Keratinocyte (primary cell): ENCODE results near the gene NTMT1. TPM values are rescaled to one million over a fixed set of nuclear protein-coding genes. Genes with fewer than 3 reads are reported as not detected.

ENCODE experiments used
- DNase-seq: peaks from one replicate; pipeline ENCODE4 v3.0.0-alpha.2; 2011; ENCODE audit warnings: low read depth, missing footprints, low spot score
- FAIRE-seq: peaks from 2 replicates; lab custom pipeline; 2011; peaks lifted over from hg19 to GRCh38; lab: Jason Lieb, UNC
- H2AFZ ChIP-seq: 2 replicates; pipeline ENCODE4 v1.6.0; 2012; ENCODE audit warnings: low read length, control low read depth, inconsistent platforms; ENCODE audit not compliant: control insufficient read depth
- H3K27ac ChIP-seq: 2 replicates; pipeline ENCODE4 v1.5.1; 2011; ENCODE audit warnings: low read length; ENCODE audit not compliant: control insufficient read depth, insufficient read depth
- H3K27me3 ChIP-seq: 3 replicates; pipeline ENCODE4 v1.6.0; 2011; ENCODE audit warnings: low read length; ENCODE audit not compliant: control insufficient read depth, insufficient read depth; ENCODE audit errors: extremely low read depth
- H3K36me3 ChIP-seq, 2 experiments: 2 replicates in 1 of 2; 3 replicates in 1 of 2; pipeline ENCODE4 v1.5.1; 2011; ENCODE audit warnings: low read length in 2 of 2, mild to moderate bottlenecking in 1 of 2; ENCODE audit not compliant: control insufficient read depth in 2 of 2, insufficient read depth in 2 of 2; ENCODE audit errors: extremely low read depth in 1 of 2
- H3K4me1 ChIP-seq: 3 replicates; pipeline ENCODE4 v1.5.1; 2011; ENCODE audit warnings: low read length; ENCODE audit not compliant: control insufficient read depth, insufficient read depth; ENCODE audit errors: extremely low read depth
- H3K4me2 ChIP-seq: 3 replicates; pipeline ENCODE4 v1.6.0; 2011; ENCODE audit warnings: low read depth, low read length; ENCODE audit not compliant: control insufficient read depth, insufficient read depth; ENCODE audit errors: extremely low read depth
- H3K4me3 ChIP-seq, 3 experiments: fragments of 200-600 bp in 1 of 3; sonication (generic) in 1 of 3; 2 replicates in 2 of 3; 3 replicates in 1 of 3; pipeline ENCODE4 v1.5.1; 2011 to 2016; ENCODE audit warnings: low read length in 3 of 3, mild to moderate bottlenecking in 3 of 3, control low read depth in 2 of 3, inconsistent platforms in 1 of 3, low read depth in 1 of 3, mixed read lengths in 1 of 3, mixed run types in 1 of 3, moderate library complexity in 1 of 3; ENCODE audit not compliant: control insufficient read depth in 2 of 3, insufficient read depth in 2 of 3; ENCODE audit errors: extremely low read depth in 1 of 3
- H3K79me2 ChIP-seq: 2 replicates; pipeline ENCODE4 v1.6.0; 2012; ENCODE audit warnings: low read length; ENCODE audit not compliant: control insufficient read depth, insufficient read depth
- H3K9ac ChIP-seq: 3 replicates; pipeline ENCODE4 v1.6.0; 2011; ENCODE audit warnings: low read length; ENCODE audit not compliant: control insufficient read depth, insufficient read depth; ENCODE audit errors: extremely low read depth
- H3K9me1 ChIP-seq: 3 replicates; pipeline ENCODE4 v1.6.0; 2011; ENCODE audit warnings: low read length; ENCODE audit not compliant: control insufficient read depth, insufficient read depth; ENCODE audit errors: extremely low read depth
- H3K9me3 ChIP-seq: 2 replicates; pipeline ENCODE4 v1.5.1; 2012; ENCODE audit warnings: low read depth, low read length; ENCODE audit not compliant: control insufficient read depth
- H4K20me1 ChIP-seq: 3 replicates; pipeline ENCODE4 v1.6.0; 2011; ENCODE audit warnings: low read length; ENCODE audit not compliant: control insufficient read depth, insufficient read depth; ENCODE audit errors: extremely low read depth
- EZH2 ChIP-seq: IDR thresholded peaks from one replicate; pipeline ENCODE4 v1.6.1; 2012; ENCODE audit warnings: inconsistent platforms, mild to moderate bottlenecking, low read length, moderate library complexity
- dilution Hi-C: fragments of 300-500 bp; cut with MboI; formaldehyde crosslinking; loops from one replicate; pipeline ENCODE4 v1.7.0; 2020; ENCODE audit warnings: low sequenced_read_pairs; ENCODE audit not compliant: extremely low pct_ligation_motif_present
- polyA plus RNA-seq, 5 experiments: library from polyadenylated mRNA; depleted of rRNA in 3 of 5; stranded (reverse) in 3 of 5; stranded (forward) in 1 of 5; unstranded in 1 of 5; fragments of >200 nt; gene quantifications; 1 replicate in 1 of 5; 2 replicates in 3 of 5; 3 replicates in 1 of 5; pipeline versions ENCODE4 v1.2.1 to v1.2.3, GENCODE V29; 2011 to 2012; ENCODE audit warnings: missing spikeins in 2 of 5, low read depth in 1 of 5, low replicate concordance in 1 of 5
- TF ChIP-seq, protein P1 (sequence below), 3 experiments: IDR thresholded peaks in 1 of 3; conservative IDR thresholded peaks in 1 of 3; optimal IDR thresholded peaks in 1 of 3; 2 replicates in 2 of 3; 3 replicates in 1 of 3; pipeline versions ENCODE3 to v1.5.1; 2011; ENCODE audit warnings: low read length in 3 of 3, mild to moderate bottlenecking in 3 of 3, moderate library complexity in 2 of 3, control low read depth in 1 of 3, inconsistent platforms in 1 of 3; ENCODE audit not compliant: insufficient read depth in 2 of 3; ENCODE audit errors: extremely low read depth in 1 of 3

NTMT1 gene
- polyA plus RNA-seq, 1 donor (not counting 4 experiments of a cell fraction or from before 2014, with no cell fraction given): 50.2 TPM

DNA sequence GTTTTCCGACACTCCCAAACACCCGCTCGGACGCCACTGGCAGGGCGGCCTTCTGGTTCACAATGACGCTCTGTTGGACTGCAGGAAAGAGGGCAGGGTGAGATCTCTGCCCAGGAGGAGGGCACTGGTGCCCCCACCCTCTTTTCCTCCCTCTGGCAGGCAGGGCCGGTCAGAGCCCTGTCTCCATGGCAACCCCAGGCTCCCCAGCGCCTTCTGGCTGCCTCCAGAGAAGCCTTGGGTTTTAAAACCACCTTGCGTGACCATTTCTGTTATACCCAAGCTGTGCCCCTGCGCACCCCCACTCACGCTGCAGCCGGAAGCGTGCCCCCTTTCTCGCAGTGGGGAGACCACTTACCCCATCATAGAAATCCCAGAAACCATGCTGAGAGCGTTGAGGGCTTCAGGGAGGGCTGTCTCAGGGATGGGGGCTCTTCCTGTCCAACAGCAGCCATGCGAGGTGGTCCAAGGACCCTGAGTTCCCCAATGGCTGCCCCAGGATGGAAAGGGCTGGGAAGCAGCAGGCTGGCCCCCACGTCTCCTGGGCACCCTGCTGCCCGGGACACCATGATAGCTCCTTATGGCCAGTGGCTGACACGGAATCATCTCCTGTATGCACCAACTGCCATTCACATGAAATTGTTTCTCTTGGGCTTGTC lies 12.3 kb upstream of the NTMT1 start:
- no peaks in the 10 kb centered on the region for H3K9me3 ChIP-seq
- no peaks in the 10 kb centered on the region for H3K27me3 ChIP-seq
- H3K9ac ChIP-seq: no peak overlapping the region
- FAIRE-seq (no peak), DNase-seq (no peak)
- H3K36me3 ChIP-seq: no peaks in the 10 kb centered on the region
- H3K79me2 ChIP-seq: no peaks in the 10 kb centered on the region
- H3K4me3 ChIP-seq: no peak overlapping the region
- TF ChIP-seq, protein P1, sequence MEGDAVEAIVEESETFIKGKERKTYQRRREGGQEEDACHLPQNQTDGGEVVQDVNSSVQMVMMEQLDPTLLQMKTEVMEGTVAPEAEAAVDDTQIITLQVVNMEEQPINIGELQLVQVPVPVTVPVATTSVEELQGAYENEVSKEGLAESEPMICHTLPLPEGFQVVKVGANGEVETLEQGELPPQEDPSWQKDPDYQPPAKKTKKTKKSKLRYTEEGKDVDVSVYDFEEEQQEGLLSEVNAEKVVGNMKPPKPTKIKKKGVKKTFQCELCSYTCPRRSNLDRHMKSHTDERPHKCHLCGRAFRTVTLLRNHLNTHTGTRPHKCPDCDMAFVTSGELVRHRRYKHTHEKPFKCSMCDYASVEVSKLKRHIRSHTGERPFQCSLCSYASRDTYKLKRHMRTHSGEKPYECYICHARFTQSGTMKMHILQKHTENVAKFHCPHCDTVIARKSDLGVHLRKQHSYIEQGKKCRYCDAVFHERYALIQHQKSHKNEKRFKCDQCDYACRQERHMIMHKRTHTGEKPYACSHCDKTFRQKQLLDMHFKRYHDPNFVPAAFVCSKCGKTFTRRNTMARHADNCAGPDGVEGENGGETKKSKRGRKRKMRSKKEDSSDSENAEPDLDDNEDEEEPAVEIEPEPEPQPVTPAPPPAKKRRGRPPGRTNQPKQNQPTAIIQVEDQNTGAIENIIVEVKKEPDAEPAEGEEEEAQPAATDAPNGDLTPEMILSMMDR (optimal IDR thresholded peaks at IDR 0.05 in 1 of 3, IDR thresholded peaks at IDR 0.05 in 1 of 3, conservative IDR thresholded peaks at IDR 0.05 in 1 of 3; ENCODE audit: extremely low read depth in 1 of 3, insufficient read depth in 2 of 3, low read length in 3 of 3): no peak
- TF ChIP-seq EZH2: no peak
- no peaks in the 10 kb centered on the region for H4K20me1 ChIP-seq
- H3K4me2 ChIP-seq: no peak overlapping the region
- H3K9me1 ChIP-seq: no peaks in the 10 kb centered on the region
- peaks cover 16% of the 10 kb centered on the region for H3K4me1 ChIP-seq
- dilution Hi-C loops: loop anchor here (25.0 kb wide), 1 partner anchor 451 kb away; no protein-coding TSS in a partner anchor
- no peak overlapping the region for H2AFZ ChIP-seq
- no peak overlapping the region for H3K27ac ChIP-seq

DNA sequence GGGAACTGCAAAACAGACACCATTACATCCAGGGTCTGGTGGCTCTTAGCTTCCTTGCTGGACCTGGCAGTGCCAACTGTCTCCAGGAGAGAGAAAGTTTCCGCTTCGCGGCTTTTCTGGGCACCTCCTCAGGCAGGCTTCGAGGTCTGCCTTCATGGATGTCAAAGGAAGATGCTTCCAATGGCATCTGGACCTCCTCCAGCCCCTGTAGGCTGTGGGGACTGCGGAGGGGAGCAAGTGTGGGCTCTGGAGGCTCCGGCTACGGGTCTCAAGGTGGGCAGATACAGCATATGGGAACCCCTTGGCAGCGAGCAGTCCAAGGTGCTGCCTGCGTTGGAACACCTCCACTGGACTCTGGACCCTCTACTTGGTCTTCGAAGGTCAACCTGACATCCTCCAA lies 11.0 kb upstream of the NTMT1 start:
- no peak for FAIRE-seq
- H3K4me2 ChIP-seq: no peak overlapping the region
- H3K9me1 ChIP-seq: no peaks in the 10 kb centered on the region
- H3K9me3 ChIP-seq: no peaks in the 10 kb centered on the region
- H3K9ac ChIP-seq: no peak overlapping the region
- no peak for DNase-seq
- no peaks in the 10 kb centered on the region for H3K36me3 ChIP-seq
- H3K27ac ChIP-seq: no peak overlapping the region
- dilution Hi-C loops: loop anchor here (25.0 kb wide), 1 partner anchor 453 kb away; no protein-coding TSS in a partner anchor
- peaks cover 16% of the 10 kb centered on the region for H3K4me1 ChIP-seq
- H3K27me3 ChIP-seq: no peaks in the 10 kb centered on the region
- no peaks in the 10 kb centered on the region for H4K20me1 ChIP-seq
- TF ChIP-seq EZH2: no peak
- TF ChIP-seq, protein P1 (optimal IDR thresholded peaks at IDR 0.05 in 1 of 3, IDR thresholded peaks at IDR 0.05 in 1 of 3, conservative IDR thresholded peaks at IDR 0.05 in 1 of 3; ENCODE audit: extremely low read depth in 1 of 3, insufficient read depth in 2 of 3, low read length in 3 of 3): no peak
- no peak overlapping the region for H3K4me3 ChIP-seq
- no peak overlapping the region for H2AFZ ChIP-seq
- H3K79me2 ChIP-seq: no peaks in the 10 kb centered on the region
